Uterus (tissue), 2 donors: ENCODE measurements around the gene ALS2.

Experiments
- CTCF ChIP-seq, 4 experiments: fragments of 200-600 bp in 2 of 4; fragments of 450-650 bp in 2 of 4; sonication (generic) in 2 of 4; IDR thresholded peaks; one replicate each; pipeline ENCODE4 v1.5.1; 2016 to 2019; ENCODE audit warnings: antibody characterized with exemption in 4 of 4, mild to moderate bottlenecking in 2 of 4, moderate library complexity in 1 of 4
- POLR2A ChIP-seq, 2 donors: fragments of 450-650 bp; IDR thresholded peaks; one replicate each; pipeline ENCODE4 v1.6.1; 2016; ENCODE audit warnings: antibody characterized with exemption in 2 of 2, mild to moderate bottlenecking in 1 of 2, moderate library complexity in 1 of 2

GRCh38 chr2:201735486-201735885, 45.2 kb downstream of the ALS2 start:
- no peak for TF ChIP-seq POLR2A (IDR thresholded peaks at IDR 0.05)
- TF ChIP-seq CTCF (IDR thresholded peaks at IDR 0.05) = no peak
